Activated CD4-positive, alpha-beta T cell treated with anti-CD3 and anti-CD28 coated beads, Interleukin-2, Interleukin-4, amounts not matched to agents 100 ng/mL and 50 ng/mL, durations not matched to agents 16 hours and 8 hours (primary cell): ENCODE results near the gene SUMO4.

Source experiments
- DNase-seq: peaks from one replicate; pipeline ENCODE4 v3.0.0-alpha.2; 2020; ENCODE audit warnings: low spot score

SUMO4 gene

DNA sequence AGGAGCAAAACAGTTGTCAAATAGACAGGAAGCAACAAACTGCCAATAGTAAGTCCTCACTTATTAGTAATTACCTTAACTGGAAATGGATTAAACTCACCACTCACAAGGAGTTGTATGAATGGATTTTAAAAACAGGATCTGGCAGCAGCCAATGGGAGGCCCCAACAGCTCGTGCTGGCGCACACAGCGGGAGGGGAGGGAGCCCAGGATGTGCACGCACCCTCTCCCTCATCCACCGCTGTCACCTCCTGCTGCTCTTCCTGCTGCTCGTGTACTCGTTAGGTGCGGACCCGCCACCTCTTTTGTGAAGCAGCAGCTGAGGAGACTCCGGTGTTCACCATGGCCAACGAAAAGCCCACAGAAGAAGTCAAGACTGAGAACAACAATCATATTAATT is at the start of gene SUMO4:
TSS of gene SUMO4 (plus strand) at position 213 of the 400 bp plus-strand sequence. CDS start at position 343, 130 bp downstream.
- DNase-seq: no peak

- no peak for DNase-seq
These were observed 46.1 kb upstream of the SUMO4 start for GRCh38 chr6:149354009-149354408.

DNA sequence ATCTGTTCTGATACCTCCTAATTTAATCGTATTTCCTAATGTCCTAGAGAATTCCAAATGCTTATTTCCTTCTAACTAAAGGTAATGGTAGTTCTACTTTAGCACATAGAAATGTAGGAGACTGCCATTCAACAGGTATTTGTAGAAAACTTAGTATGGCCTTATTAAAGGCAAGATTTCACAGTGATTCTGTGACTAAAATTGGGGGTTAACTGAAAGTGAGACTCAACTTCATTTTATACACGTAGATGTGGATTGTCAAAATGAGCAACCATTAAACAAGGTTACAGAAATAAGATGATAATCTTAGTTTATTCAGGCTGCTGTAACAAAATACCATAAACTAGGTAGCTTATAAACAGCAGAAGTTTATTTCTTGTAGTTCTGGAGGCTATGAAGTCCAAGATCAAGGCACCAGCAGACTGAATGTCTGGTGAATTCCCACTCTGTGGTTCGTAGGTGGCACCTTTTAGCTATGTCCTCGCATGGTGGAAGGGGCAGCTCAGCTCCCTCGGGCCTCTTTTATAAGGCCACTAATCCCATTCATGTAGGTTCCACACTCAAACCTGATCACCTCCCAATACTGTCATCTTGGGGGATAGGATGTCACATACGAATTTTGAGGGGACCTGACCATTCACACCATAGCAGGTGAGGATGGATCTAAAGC is 43.8 kb upstream of the SUMO4 start:
- no peak for DNase-seq

- no peak for DNase-seq
These were observed 42.1 kb upstream of the SUMO4 start for GRCh38 chr6:149357726-149358538.

DNA sequence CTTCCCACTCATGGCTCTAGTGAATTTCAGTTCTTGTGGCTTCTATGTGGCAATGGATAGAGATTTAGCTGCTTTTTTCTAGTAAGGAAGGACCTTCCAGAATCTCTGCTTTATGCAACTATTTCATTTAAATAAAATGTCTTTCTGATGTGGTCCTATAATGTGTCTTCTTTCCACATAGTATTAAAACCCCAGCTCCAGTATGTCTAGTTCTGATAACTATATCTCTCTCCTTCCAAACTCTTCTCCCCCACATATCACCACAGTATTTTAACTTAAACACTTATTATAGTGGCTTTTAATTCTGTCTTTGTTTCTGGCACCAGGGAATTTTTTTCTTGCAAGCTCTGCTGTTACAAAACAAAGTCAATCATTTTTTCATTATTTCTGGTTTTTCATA is 40.6 kb upstream of the SUMO4 start:
- no peak for DNase-seq

DNA sequence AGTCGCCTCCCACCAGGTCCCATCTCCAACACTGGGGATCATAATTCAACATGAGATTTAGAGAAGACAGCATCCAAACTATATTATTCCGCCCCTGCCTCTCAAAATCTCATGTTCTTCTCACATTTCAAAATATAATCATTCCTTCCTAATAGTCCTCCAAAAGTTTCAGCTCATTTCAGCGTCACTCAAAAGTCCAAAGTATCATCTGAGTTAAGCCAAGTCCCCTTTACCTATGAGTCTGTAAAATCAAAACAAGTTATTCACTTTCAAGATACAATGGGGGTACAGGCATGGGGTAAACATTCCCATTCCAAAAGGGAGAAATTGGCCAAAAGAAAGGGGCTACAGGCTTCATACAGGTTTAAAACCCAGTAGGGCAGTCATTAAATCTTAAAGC is 39.5 kb upstream of the SUMO4 start:
- no peak for DNase-seq

DNA sequence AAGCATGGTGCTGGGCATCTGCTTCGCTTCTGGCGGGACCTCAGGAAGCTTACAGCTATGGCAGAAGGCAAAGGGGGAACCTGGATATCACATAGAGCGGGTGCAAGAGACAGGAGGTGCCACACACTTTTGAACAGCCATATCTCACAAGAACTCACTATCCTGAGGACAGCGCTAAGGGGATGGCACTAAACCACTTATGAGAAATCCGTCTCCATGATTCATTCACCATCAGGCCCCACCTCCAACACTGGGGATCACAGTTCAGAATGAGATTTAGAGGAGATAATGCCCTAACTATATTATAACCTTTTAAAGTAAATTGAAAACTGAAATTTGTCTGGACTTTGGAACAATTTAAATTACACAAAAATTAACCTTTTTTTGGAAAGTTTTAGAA is 37.8 kb upstream of the SUMO4 start:
- no peak for DNase-seq

DNA sequence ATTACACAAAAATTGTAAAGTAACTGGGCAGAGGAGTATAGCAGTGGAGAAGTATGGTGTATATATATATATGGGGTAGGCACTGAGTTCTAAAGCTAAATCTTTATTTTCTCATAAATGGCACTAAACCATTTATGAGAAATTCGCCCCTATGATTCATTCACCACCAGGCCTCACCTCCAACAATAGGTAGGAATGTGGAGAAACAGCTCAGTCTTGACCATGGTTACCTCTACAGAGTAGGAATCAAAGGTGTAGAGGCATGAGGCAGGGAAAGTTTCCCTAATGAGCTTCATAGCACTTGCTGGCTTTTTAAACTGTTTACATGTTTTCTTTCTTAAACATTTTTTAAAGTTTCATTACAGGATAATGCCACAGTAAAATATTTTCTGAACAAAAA is 36.9 kb upstream of the SUMO4 start:
- DNase-seq: no peak

GRCh38 chr6:149364557-149364956 is 35.5 kb upstream of the SUMO4 start:
- no peak for DNase-seq

DNA sequence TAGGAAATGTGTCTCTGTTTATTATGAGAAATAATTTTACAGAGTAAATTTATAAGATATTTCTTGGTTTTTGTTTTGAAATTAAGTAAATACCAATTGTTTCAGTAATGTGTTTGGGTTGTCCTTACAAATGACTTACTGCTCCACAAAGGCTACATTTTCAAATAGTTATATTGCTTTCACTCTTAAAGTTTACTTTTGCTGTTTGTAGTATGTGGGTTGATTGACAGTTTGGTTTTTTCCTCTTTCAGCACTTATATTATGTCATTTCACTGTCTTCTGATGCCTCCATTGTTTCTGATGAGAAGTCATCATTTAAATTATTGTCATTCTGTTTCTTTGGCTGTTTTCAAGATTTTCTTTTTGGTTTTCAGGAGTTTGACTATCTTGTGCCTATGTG is 34.9 kb upstream of the SUMO4 start:
- DNase-seq: no peak

- DNase-seq: peak; percentile 31
These were observed 33.7 kb upstream of the SUMO4 start for GRCh38 chr6:149366267-149366921.

GRCh38 chr6:149368065-149368464 is 32.0 kb upstream of the SUMO4 start:
- DNase-seq: peak; percentile 48

GRCh38 chr6:149371154-149371553 is 28.9 kb upstream of the SUMO4 start:
- no peak for DNase-seq

- no peak for DNase-seq
These were observed 28.0 kb upstream of the SUMO4 start for GRCh38 chr6:149372062-149372461.

DNA sequence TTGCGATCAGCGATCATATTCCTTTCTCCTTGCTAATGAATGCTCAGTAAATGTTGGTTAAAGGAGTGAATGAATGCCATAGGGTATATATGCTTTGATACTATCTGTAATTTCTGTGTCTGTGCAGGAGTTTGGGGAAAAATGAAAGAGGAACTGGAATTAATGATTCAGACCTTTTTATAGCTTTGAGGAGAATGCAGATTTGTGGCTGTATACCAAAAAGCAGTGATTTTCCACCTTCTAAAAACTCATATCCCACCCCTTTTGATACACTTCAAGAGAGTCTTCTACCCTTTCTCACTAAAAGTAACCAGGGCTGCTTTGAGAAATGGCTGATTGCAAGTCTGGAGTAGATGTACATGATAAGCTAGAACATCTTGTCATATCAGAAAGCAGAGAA is 26.6 kb upstream of the SUMO4 start:
- DNase-seq: no peak

GRCh38 chr6:149379977-149380376 is 20.1 kb upstream of the SUMO4 start:
- no peak for DNase-seq

DNA sequence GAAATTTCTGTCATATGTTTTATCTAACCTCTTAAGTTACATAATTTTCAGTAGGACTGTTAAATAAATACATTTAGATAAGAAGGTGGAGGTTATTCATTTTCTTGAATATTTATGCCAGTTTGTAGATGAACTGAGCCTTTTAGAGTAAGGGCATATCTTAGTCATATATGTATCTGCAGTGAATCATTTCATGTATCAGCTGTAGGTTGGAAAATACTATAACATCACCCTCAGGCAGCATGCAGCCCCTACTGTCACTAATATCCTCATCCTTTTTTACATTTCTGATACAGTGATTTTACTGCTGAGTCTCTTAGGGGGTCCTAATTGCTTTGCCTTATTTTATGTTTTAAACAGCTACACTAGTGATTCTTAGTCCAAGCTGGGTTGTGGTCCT is 19.5 kb upstream of the SUMO4 start:
- DNase-seq: peak; percentile 48

GRCh38 chr6:149383371-149383770 is 16.7 kb upstream of the SUMO4 start:
- no peak for DNase-seq

GRCh38 chr6:149384464-149384863 is 15.6 kb upstream of the SUMO4 start:
- no peak for DNase-seq

DNA sequence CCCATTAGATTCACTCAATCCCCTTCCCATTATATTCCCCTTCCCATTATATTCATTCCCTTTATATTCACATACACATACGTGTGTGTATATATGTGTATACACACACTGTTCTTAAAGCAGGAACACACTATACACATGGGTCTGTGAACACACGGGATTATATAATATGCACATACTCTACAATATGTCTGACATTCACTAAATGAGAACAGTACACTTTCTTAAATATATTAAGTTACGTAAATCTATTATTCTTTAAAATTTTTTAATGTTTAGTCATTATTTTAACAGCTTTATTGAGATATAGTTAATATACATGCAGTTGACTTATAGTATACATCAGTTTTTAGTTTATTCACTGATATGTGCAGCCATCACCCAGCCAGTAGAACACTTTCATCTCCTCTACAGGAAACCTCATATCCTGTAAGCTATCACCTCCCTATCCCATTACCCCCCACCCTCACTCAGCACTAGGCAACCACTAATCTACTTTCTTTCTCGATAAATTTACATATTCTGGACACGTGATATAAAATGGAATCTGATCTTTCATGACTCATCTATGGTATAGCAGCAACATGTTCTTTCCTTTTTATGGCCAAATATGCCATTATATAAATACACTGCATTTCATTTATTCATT is 13.9 kb upstream of the SUMO4 start:
- no peak for DNase-seq

- no peak for DNase-seq
These were observed 12.1 kb upstream of the SUMO4 start for GRCh38 chr6:149387779-149388512.
